ENCODE measurements around the gene CHN2.

DNA sequence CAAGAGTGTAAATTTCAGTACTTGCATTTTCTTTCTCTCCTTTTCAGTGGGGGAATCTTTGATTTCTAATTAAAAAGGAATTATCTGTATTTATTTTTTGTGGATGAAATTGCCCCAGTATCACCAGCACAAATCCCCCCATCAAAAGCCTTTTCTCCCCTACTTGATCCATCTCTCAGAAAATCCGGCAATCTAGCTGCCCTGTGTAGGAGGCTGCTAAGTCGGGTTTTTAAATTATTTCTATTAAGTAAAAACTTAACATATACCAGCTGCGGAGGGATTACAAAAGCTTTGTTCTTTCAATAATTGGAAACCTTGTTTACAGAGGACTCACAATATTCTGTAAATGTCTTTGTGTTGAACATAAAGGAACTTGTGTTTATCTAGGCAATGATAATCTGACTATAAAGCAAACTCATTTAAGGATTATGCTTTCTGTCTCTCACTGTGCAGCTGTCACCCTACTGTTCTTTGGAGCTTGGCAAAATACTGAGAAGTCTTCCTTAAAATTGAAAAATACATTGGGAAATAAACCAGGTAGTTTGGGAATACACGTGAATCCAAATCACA is 191.7 kb downstream of the CHN2 start:
- TF ChIP-seq CTCF (IDR thresholded peaks at IDR 0.05) (no peak), REST (IDR thresholded peaks at IDR 0.05; ENCODE audit: insufficient read depth in 1 of 2, low read depth in 2 of 2, low read length in 1 of 2) (no peak), POLR2AphosphoS5 (IDR thresholded peaks at IDR 0.05; ENCODE audit: low read depth, low read length) (no peak)

All from Panc1 (cell line).